GM23338 (cell line): Measurements from ENCODE around the gene FAM89B. TPM values are rescaled to one million over a fixed set of nuclear protein-coding genes. Genes with fewer than 3 reads are reported as not detected.

ENCODE experiments used
- ATAC-seq: fragments of 200-7000 bp; cut with Tn5 transposase; 3 replicates; pipeline ENCODE4 v1.9.1; 2020
- DNase-seq: peaks from one replicate; pipeline ENCODE4 v3.0.0-alpha.2; 2015; ENCODE audit warnings: low spot score
- H2AFZ ChIP-seq: fragments of 200-600 bp; sonication (generic); 2 replicates; pipeline ENCODE4 v1.8.0; 2016; ENCODE audit warnings: antibody characterized with exemption, mild to moderate bottlenecking, moderate library complexity
- H3F3A ChIP-seq: fragments of 200-600 bp; sonication (generic); replicated peaks from 2 replicates; pipeline ENCODE4 v1.8.0; 2017; ENCODE audit warnings: antibody characterized with exemption, mixed run types, low read depth
- H3K27ac ChIP-seq: fragments of 200-600 bp; sonication (generic); 2 replicates; pipeline ENCODE4 v1.6.1; 2016; ENCODE audit warnings: low read depth
- H3K27me3 ChIP-seq: fragments of 200-600 bp; sonication (generic); 2 replicates; pipeline ENCODE4 v1.8.0; 2016; ENCODE audit warnings: mild to moderate bottlenecking, mixed run types, moderate library complexity; ENCODE audit not compliant: insufficient read depth
- H3K36me3 ChIP-seq: fragments of 200-600 bp; sonication (generic); 2 replicates; pipeline ENCODE4 v1.8.0; 2016; ENCODE audit warnings: mild to moderate bottlenecking; ENCODE audit not compliant: insufficient read depth
- H3K4me1 ChIP-seq: fragments of 200-600 bp; sonication (generic); 2 replicates; pipeline ENCODE4 v1.8.0; 2016; ENCODE audit warnings: mild to moderate bottlenecking, moderate library complexity; ENCODE audit not compliant: insufficient read depth
- H3K4me2 ChIP-seq: fragments of 200-600 bp; sonication (generic); 2 replicates; pipeline ENCODE4 v1.7.1; 2017; ENCODE audit warnings: mixed run types
- H3K4me3 ChIP-seq: fragments of 200-600 bp; sonication (generic); 2 replicates; pipeline ENCODE4 v1.6.1; 2016; ENCODE audit warnings: mixed run types
- H3K79me2 ChIP-seq: fragments of 200-600 bp; sonication (generic); replicated peaks from 2 replicates; pipeline ENCODE4 v1.8.0; 2017; ENCODE audit warnings: mild to moderate bottlenecking; ENCODE audit not compliant: insufficient read depth
- H3K9me2 ChIP-seq: fragments of 200-600 bp; sonication (generic); 2 replicates; pipeline ENCODE4 v1.8.0; 2017; ENCODE audit not compliant: insufficient read depth
- H4K20me1 ChIP-seq: fragments of 200-600 bp; sonication (generic); replicated peaks from 2 replicates; pipeline ENCODE4 v1.8.0; 2017; ENCODE audit warnings: mild to moderate bottlenecking; ENCODE audit not compliant: insufficient read depth
- H3K27ac Mint-ChIP-seq: 2 replicates; pipeline ENCODE4 v1.8.0; 2020; ENCODE audit warnings: inconsistent platforms, mild to moderate bottlenecking, moderate library complexity, mixed read lengths
- H3K27me3 Mint-ChIP-seq: 3 replicates; pipeline ENCODE4 v1.8.0; 2022; ENCODE audit warnings: low read depth, mild to moderate bottlenecking, moderate library complexity, mixed read lengths, inconsistent platforms; ENCODE audit not compliant: insufficient read depth, poor library complexity
- H3K36me3 Mint-ChIP-seq: 3 replicates; pipeline ENCODE4 v1.8.0; 2021; ENCODE audit warnings: low read depth, mild to moderate bottlenecking, inconsistent platforms, moderate library complexity, mixed read lengths
- H3K4me1 Mint-ChIP-seq: 3 replicates; pipeline ENCODE4 v1.8.0; 2020; ENCODE audit warnings: mild to moderate bottlenecking, inconsistent platforms, mixed read lengths
- H3K4me3 Mint-ChIP-seq: 3 replicates; pipeline ENCODE4 v1.8.0; 2021; ENCODE audit warnings: moderate library complexity, mild to moderate bottlenecking, inconsistent platforms, mixed read lengths
- H3K9me3 Mint-ChIP-seq: 3 replicates; pipeline ENCODE4 v1.8.0; 2020; ENCODE audit warnings: moderate library complexity, mild to moderate bottlenecking, inconsistent platforms, mixed read lengths
- CREB1 ChIP-seq: fragments of 250-450 bp; sonication (Bioruptor Pico); IDR thresholded peaks from 2 replicates; pipeline ENCODE4 v1.5.0; 2020; ENCODE audit warnings: low read depth, mild to moderate bottlenecking, moderate library complexity
- JUNB ChIP-seq: IDR thresholded peaks from one replicate; pipeline ENCODE4 v1.6.1; 2016; ENCODE audit warnings: antibody characterized with exemption; ENCODE audit not compliant: unreplicated experiment
- NANOG ChIP-seq: IDR thresholded peaks from 2 replicates; pipeline ENCODE4 v1.6.1; 2016; ENCODE audit warnings: antibody characterized with exemption, borderline replicate concordance
- POLR2AphosphoS5 ChIP-seq: IDR thresholded peaks from 2 replicates; pipeline ENCODE4 v1.6.1; 2016; ENCODE audit warnings: antibody characterized with exemption, low read depth
- STAT1 ChIP-seq: IDR thresholded peaks from one replicate; pipeline ENCODE4 v1.6.1; 2016; ENCODE audit warnings: antibody characterized with exemption; ENCODE audit not compliant: unreplicated experiment
- ZNF114 ChIP-seq: fragments of 250-450 bp; sonication (Bioruptor Pico); IDR thresholded peaks from 2 replicates; pipeline ENCODE4 v1.5.0; 2020; ENCODE audit warnings: mild to moderate bottlenecking, moderate library complexity
- ZNF331 ChIP-seq: fragments of 250-450 bp; sonication (Bioruptor Pico); IDR thresholded peaks from 2 replicates; pipeline ENCODE4 v1.5.0; 2020; ENCODE audit warnings: low read depth, mild to moderate bottlenecking, moderate library complexity
- polyA plus RNA-seq: library from polyadenylated mRNA; unstranded; fragments of >200 nt; fragmentation: Nextera tagmentation; extraction: Ambion mirVana; gene quantifications from 2 replicates; pipeline ENCODE4 v1.2.1, GENCODE V29; 2016
- total RNA-seq: library from RNA; depleted of rRNA; stranded (reverse); fragments of >200 nt; shearing (Covaris generic); gene quantifications from 2 replicates; pipeline ENCODE4 v1.2.3, GENCODE V29; 2014
- TF ChIP-seq, protein P1 (sequence below), 2 experiments: fragments of 200-600 bp in 1 of 2; sonication (generic) in 1 of 2; conservative IDR thresholded peaks; 2 replicates each; pipeline versions ENCODE4 v1.5.1 to v1.6.1; 2016 to 2017; ENCODE audit warnings: antibody characterized with exemption in 2 of 2, low read depth in 2 of 2, mild to moderate bottlenecking in 2 of 2, moderate library complexity in 1 of 2
- TF ChIP-seq, protein P2 (sequence below): IDR thresholded peaks from 2 replicates; pipeline ENCODE4 v1.6.1; 2016; ENCODE audit warnings: antibody characterized with exemption
- TF ChIP-seq, protein P3 (sequence below): IDR thresholded peaks from one replicate; pipeline ENCODE4 v1.6.1; 2018; ENCODE audit warnings: antibody characterized with exemption; ENCODE audit not compliant: unreplicated experiment
- TF ChIP-seq, protein P4 (sequence below): fragments of 250-450 bp; sonication (Bioruptor Pico); IDR thresholded peaks from 2 replicates; pipeline ENCODE4 v1.5.0; 2020; ENCODE audit warnings: mild to moderate bottlenecking, moderate library complexity

Gene FAM89B
- total and polyA plus RNA-seq, 2 experiments from 2014 or later = 13.0 to 18.2 TPM

DNA sequence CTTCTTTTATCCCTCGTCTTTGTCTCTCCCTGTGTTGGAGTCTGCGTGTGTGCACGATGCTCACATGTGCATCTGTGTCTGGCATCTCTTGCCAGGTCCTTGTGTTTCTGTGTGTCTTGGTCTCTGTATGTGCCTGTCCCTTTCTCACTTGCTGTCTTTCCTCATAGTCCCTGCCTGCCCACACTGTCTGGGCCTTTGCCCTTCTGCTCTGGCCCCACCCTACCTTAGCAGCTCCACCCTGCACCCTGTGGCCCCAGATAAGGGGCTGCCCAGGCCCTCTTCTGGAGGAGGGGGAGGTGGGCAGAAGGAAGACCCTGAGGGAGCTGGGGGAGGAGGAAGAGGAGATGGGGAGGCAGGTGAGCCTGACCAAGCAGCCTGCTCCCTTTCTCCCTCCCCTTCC lies 6.3 kb downstream of the FAM89B start (continued):
- TF ChIP-seq NANOG (no peak), ZNF114 (no peak)
- TF ChIP-seq, protein P1, sequence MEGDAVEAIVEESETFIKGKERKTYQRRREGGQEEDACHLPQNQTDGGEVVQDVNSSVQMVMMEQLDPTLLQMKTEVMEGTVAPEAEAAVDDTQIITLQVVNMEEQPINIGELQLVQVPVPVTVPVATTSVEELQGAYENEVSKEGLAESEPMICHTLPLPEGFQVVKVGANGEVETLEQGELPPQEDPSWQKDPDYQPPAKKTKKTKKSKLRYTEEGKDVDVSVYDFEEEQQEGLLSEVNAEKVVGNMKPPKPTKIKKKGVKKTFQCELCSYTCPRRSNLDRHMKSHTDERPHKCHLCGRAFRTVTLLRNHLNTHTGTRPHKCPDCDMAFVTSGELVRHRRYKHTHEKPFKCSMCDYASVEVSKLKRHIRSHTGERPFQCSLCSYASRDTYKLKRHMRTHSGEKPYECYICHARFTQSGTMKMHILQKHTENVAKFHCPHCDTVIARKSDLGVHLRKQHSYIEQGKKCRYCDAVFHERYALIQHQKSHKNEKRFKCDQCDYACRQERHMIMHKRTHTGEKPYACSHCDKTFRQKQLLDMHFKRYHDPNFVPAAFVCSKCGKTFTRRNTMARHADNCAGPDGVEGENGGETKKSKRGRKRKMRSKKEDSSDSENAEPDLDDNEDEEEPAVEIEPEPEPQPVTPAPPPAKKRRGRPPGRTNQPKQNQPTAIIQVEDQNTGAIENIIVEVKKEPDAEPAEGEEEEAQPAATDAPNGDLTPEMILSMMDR (conservative IDR thresholded peaks at IDR 0.05; ENCODE audit: low read depth in 2 of 2) = no peak

DNA sequence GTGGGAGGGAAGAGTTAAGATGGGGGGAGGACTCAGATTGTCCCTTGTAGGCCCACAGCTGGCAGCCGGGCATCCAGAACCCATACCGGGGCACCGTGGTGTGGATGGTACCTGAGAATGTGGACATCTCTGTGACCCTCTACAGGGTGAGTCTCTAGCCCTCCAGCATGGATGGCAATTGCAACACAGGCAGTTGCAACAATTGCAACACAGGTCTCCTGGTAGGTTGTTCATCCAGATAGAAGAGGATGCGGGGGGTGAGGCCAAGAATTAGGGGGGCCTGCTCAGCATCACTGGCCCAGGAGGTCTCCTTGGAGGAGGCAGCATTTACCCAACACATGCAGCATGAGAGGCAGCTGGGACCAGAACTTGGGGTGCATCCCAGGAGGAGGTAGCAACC lies 7.0 kb downstream of the FAM89B start:
- H3K4me3 ChIP-seq = no peak overlapping the region
- no peak overlapping the region for H3K27ac Mint-ChIP-seq
- H3K27me3 ChIP-seq = peaks cover 63% of the 10 kb centered on the region
- no peak for TF ChIP-seq CREB1 (CRISPR knock-in tag)
- TF ChIP-seq, protein P1 (conservative IDR thresholded peaks at IDR 0.05; ENCODE audit: low read depth in 2 of 2) = no peak
- TF ChIP-seq JUNB = no peak
- TF ChIP-seq, protein P2, sequence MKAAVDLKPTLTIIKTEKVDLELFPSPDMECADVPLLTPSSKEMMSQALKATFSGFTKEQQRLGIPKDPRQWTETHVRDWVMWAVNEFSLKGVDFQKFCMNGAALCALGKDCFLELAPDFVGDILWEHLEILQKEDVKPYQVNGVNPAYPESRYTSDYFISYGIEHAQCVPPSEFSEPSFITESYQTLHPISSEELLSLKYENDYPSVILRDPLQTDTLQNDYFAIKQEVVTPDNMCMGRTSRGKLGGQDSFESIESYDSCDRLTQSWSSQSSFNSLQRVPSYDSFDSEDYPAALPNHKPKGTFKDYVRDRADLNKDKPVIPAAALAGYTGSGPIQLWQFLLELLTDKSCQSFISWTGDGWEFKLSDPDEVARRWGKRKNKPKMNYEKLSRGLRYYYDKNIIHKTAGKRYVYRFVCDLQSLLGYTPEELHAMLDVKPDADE = no peak
- no peak for TF ChIP-seq ZNF331 (CRISPR knock-in tag)
- no peak for TF ChIP-seq POLR2AphosphoS5
- TF ChIP-seq, protein P3, sequence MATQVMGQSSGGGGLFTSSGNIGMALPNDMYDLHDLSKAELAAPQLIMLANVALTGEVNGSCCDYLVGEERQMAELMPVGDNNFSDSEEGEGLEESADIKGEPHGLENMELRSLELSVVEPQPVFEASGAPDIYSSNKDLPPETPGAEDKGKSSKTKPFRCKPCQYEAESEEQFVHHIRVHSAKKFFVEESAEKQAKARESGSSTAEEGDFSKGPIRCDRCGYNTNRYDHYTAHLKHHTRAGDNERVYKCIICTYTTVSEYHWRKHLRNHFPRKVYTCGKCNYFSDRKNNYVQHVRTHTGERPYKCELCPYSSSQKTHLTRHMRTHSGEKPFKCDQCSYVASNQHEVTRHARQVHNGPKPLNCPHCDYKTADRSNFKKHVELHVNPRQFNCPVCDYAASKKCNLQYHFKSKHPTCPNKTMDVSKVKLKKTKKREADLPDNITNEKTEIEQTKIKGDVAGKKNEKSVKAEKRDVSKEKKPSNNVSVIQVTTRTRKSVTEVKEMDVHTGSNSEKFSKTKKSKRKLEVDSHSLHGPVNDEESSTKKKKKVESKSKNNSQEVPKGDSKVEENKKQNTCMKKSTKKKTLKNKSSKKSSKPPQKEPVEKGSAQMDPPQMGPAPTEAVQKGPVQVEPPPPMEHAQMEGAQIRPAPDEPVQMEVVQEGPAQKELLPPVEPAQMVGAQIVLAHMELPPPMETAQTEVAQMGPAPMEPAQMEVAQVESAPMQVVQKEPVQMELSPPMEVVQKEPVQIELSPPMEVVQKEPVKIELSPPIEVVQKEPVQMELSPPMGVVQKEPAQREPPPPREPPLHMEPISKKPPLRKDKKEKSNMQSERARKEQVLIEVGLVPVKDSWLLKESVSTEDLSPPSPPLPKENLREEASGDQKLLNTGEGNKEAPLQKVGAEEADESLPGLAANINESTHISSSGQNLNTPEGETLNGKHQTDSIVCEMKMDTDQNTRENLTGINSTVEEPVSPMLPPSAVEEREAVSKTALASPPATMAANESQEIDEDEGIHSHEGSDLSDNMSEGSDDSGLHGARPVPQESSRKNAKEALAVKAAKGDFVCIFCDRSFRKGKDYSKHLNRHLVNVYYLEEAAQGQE = no peak
- TF ChIP-seq STAT1 = no peak
- TF ChIP-seq, protein P4, sequence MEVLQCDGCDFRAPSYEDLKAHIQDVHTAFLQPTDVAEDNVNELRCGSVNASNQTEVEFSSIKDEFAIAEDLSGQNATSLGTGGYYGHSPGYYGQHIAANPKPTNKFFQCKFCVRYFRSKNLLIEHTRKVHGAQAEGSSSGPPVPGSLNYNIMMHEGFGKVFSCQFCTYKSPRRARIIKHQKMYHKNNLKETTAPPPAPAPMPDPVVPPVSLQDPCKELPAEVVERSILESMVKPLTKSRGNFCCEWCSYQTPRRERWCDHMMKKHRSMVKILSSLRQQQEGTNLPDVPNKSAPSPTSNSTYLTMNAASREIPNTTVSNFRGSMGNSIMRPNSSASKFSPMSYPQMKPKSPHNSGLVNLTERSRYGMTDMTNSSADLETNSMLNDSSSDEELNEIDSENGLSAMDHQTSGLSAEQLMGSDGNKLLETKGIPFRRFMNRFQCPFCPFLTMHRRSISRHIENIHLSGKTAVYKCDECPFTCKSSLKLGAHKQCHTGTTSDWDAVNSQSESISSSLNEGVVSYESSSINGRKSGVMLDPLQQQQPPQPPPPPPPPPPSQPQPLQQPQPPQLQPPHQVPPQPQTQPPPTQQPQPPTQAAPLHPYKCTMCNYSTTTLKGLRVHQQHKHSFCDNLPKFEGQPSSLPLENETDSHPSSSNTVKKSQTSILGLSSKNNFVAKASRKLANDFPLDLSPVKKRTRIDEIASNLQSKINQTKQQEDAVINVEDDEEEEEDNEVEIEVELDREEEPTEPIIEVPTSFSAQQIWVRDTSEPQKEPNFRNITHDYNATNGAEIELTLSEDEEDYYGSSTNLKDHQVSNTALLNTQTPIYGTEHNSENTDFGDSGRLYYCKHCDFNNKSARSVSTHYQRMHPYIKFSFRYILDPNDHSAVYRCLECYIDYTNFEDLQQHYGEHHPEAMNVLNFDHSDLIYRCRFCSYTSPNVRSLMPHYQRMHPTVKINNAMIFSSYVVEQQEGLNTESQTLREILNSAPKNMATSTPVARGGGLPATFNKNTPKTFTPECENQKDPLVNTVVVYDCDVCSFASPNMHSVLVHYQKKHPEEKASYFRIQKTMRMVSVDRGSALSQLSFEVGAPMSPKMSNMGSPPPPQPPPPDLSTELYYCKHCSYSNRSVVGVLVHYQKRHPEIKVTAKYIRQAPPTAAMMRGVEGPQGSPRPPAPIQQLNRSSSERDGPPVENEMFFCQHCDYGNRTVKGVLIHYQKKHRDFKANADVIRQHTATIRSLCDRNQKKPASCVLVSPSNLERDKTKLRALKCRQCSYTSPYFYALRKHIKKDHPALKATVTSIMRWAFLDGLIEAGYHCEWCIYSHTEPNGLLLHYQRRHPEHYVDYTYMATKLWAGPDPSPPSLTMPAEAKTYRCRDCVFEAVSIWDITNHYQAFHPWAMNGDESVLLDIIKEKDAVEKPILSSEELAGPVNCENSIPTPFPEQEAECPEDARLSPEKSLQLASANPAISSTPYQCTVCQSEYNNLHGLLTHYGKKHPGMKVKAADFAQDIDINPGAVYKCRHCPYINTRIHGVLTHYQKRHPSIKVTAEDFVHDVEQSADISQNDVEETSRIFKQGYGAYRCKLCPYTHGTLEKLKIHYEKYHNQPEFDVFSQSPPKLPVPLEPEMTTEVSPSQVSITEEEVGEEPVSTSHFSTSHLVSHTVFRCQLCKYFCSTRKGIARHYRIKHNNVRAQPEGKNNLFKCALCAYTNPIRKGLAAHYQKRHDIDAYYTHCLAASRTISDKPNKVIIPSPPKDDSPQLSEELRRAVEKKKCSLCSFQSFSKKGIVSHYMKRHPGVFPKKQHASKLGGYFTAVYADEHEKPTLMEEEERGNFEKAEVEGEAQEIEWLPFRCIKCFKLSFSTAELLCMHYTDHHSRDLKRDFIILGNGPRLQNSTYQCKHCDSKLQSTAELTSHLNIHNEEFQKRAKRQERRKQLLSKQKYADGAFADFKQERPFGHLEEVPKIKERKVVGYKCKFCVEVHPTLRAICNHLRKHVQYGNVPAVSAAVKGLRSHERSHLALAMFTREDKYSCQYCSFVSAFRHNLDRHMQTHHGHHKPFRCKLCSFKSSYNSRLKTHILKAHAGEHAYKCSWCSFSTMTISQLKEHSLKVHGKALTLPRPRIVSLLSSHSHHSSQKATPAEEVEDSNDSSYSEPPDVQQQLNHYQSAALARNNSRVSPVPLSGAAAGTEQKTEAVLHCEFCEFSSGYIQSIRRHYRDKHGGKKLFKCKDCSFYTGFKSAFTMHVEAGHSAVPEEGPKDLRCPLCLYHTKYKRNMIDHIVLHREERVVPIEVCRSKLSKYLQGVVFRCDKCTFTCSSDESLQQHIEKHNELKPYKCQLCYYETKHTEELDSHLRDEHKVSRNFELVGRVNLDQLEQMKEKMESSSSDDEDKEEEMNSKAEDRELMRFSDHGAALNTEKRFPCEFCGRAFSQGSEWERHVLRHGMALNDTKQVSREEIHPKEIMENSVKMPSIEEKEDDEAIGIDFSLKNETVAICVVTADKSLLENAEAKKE (CRISPR knock-in tag) = no peak
- no peak for TF ChIP-seq NANOG

More for the DNA sequence above, 7.0 kb downstream of the FAM89B start:
- Mint-ChIP-seq H3K27me3 (peaks cover 59% of the 10 kb centered on the region), H3K9me3 (no peaks in the 10 kb centered on the region), H3K4me1 (peaks cover 19% of the 10 kb centered on the region), H3K36me3 (no peaks in the 10 kb centered on the region), H3K4me3 (no peak overlapping the region)
- Histone ChIP-seq H3K9me2 (no peaks in the 10 kb centered on the region), H4K20me1 (peaks cover 4% of the 10 kb centered on the region; the same call in 1 of the 2 replicates), H2AFZ (no peak overlapping the region), H3K79me2 (no peaks in the 10 kb centered on the region), H3K36me3 (no peaks in the 10 kb centered on the region), H3K4me1 (peaks cover 11% of the 10 kb centered on the region), H3K27ac (no peak overlapping the region), H3F3A (peaks cover 14% of the 10 kb centered on the region), H3K4me2 (no peak overlapping the region)
- ATAC-seq (no peak), DNase-seq (no peak)
